ENCODE results near the gene FBH1.

FBH1 gene

DNA sequence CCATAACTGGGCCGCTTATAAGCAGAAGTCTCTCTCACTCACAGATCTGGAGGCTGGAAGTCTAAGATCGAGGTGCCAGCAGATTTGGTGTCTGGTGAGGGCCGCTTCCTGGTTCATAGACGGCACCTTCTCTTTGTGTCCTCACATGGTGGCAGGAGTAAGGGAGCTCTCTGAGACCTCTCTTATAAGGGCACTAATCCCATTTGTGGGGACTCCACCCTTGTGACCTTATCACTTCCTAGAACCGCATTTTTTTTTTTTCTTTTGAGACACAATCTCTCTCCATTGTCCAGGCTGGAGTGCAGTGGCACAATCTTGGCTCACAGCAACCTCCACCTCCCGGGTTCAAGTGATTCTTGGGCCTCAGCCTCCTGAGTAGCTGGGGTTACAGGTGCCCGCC, 8.1 kb downstream of the FBH1 start:
- no peak overlapping the region for H3K4me3 ChIP-seq (ENCODE audit: low read depth in 1 of 2, low read length in 2 of 2)
- no peak overlapping the region for H3K27ac ChIP-seq (ENCODE audit: low read length)
- H3K4me1 ChIP-seq (ENCODE audit: insufficient read depth, low read length): no peaks in the 10 kb centered on the region
- TF ChIP-seq CTCF (IDR thresholded peaks at IDR 0.05; ENCODE audit: borderline replicate concordance, extremely low read depth, low read length, poor library complexity, severe bottlenecking) (no peak), EZH2 (IDR thresholded peaks at IDR 0.05; ENCODE audit: borderline replicate concordance, low read depth, low read length, severe bottlenecking) (no peak)
- no peak for DNase-seq
- peaks cover 6% of the 10 kb centered on the region for H3K9me3 ChIP-seq (ENCODE audit: insufficient read depth, low read length, severe bottlenecking)
- H3K9ac ChIP-seq (ENCODE audit: low read depth, low read length): no peak overlapping the region
- H3K36me3 ChIP-seq (ENCODE audit: insufficient read depth, low read length): peaks cover 36% of the 10 kb centered on the region
- ATAC-seq (ENCODE audit: insufficient read depth, low read depth): no peak
- no peaks in the 10 kb centered on the region for H3K27me3 ChIP-seq (ENCODE audit: insufficient read depth, low read length, poor library complexity)
- peaks cover 70% of the 10 kb centered on the region for H3K79me2 ChIP-seq (ENCODE audit: insufficient read depth, low read length)
- H3K4me2 ChIP-seq (ENCODE audit: insufficient read depth, low read length): no peak overlapping the region
- H2AFZ ChIP-seq (ENCODE audit: low read depth, low read length): no peak overlapping the region
- H4K20me1 ChIP-seq (ENCODE audit: insufficient read depth, low read length): peaks cover 6% of the 10 kb centered on the region; the same call in 1 of the 2 replicates

DNA sequence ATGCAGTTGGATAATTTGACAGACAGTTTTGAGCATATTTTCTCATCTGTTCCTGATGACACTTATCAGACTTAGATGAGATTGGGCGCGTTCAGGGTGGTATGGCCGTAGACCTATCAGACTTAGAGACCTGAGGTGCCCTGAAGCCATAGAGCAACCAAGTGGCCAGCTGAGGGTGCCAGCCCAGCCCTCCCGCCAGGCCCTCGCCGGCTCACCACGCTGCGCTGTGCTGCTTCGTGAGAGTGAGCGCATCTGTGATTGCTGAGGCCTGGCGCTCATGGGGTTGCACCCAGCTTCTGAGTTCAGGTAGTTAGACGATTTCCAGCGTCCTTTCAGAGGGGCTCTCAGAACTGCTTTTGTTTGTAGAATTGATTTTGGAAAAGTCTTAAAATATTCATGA, 10.2 kb downstream of the FBH1 start:
- no peak for TF ChIP-seq EZH2 (IDR thresholded peaks at IDR 0.05; ENCODE audit: borderline replicate concordance, low read depth, low read length, severe bottlenecking)
- no peak for TF ChIP-seq CTCF (IDR thresholded peaks at IDR 0.05; ENCODE audit: borderline replicate concordance, extremely low read depth, low read length, poor library complexity, severe bottlenecking)
- Histone ChIP-seq H3K79me2 (ENCODE audit: insufficient read depth, low read length) (peaks cover 62% of the 10 kb centered on the region), H3K36me3 (ENCODE audit: insufficient read depth, low read length) (peaks cover 17% of the 10 kb centered on the region; the same call in 1 of the 2 replicates), H3K4me3 (ENCODE audit: low read depth in 1 of 2, low read length in 2 of 2) (no peak overlapping the region), H4K20me1 (ENCODE audit: insufficient read depth, low read length) (peaks cover 3% of the 10 kb centered on the region; the same call in 1 of the 2 replicates), H3K4me2 (ENCODE audit: insufficient read depth, low read length) (no peak overlapping the region), H2AFZ (ENCODE audit: low read depth, low read length) (no peak overlapping the region), H3K9ac (ENCODE audit: low read depth, low read length) (no peak overlapping the region), H3K9me3 (ENCODE audit: insufficient read depth, low read length, severe bottlenecking) (peaks cover 6% of the 10 kb centered on the region), H3K4me1 (ENCODE audit: insufficient read depth, low read length) (no peaks in the 10 kb centered on the region), H3K27ac (ENCODE audit: low read length) (no peak overlapping the region), H3K27me3 (ENCODE audit: insufficient read depth, low read length, poor library complexity) (no peaks in the 10 kb centered on the region)
- DNase-seq (no peak), ATAC-seq (ENCODE audit: insufficient read depth, low read depth) (no peak)

DNA sequence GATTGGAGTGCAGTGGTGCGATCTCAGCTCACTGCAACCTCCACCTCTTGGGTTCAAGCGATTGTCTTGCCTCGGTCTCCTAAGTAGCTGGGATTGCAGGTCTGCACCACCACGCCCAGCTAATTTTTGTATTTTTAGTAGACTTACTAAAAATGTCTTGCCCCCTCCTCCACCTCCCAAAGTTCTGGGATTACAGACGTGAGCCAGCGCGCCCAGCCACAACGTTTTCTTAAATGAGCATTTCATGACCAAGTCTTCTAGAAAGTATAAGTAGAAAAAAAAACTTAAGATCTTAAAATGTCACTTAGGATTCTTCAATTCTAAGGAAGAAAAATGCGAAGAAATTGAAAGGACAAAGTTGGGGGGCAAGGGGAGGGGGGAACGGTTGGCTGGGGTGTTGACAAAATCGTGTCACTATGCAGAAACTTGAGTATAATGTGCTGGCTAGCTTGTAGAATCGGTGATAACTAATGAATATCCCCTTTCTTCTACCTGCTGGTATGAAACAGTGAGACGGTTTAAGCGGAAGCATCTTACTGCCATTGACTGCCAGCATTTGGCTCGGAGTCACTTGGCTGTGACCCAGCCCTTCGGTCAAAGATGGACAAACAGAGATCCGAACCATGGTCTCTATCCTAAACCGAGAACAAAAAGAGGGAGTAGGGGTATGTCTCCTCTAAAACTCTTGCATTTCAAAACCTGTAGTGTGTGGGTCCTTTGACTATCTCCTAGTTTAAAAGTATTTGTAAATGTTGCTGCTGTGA, 12.7 kb downstream of the FBH1 start:
- Histone ChIP-seq H3K79me2 (ENCODE audit: insufficient read depth, low read length) (peaks cover 50% of the 10 kb centered on the region), H3K36me3 (ENCODE audit: insufficient read depth, low read length) (peaks cover 18% of the 10 kb centered on the region)

More for the DNA sequence above, 12.7 kb downstream of the FBH1 start:
- no peak overlapping the region for H3K27ac ChIP-seq (ENCODE audit: low read length)
- peaks cover 3% of the 10 kb centered on the region for H3K9me3 ChIP-seq (ENCODE audit: insufficient read depth, low read length, severe bottlenecking)
- H3K4me2 ChIP-seq (ENCODE audit: insufficient read depth, low read length): no peak overlapping the region
- DNase-seq (no peak), ATAC-seq (ENCODE audit: insufficient read depth, low read depth) (no peak)
- no peak overlapping the region for H3K9ac ChIP-seq (ENCODE audit: low read depth, low read length)
- TF ChIP-seq CTCF (IDR thresholded peaks at IDR 0.05; ENCODE audit: borderline replicate concordance, extremely low read depth, low read length, poor library complexity, severe bottlenecking): no peak
- no peak for TF ChIP-seq EZH2 (IDR thresholded peaks at IDR 0.05; ENCODE audit: borderline replicate concordance, low read depth, low read length, severe bottlenecking)
- no peak overlapping the region for H3K4me3 ChIP-seq (ENCODE audit: low read depth in 1 of 2, low read length in 2 of 2)
- H3K4me1 ChIP-seq (ENCODE audit: insufficient read depth, low read length): no peaks in the 10 kb centered on the region
- H2AFZ ChIP-seq (ENCODE audit: low read depth, low read length): no peak overlapping the region
- peaks cover 8% of the 10 kb centered on the region; the same call in 1 of the 2 replicates for H4K20me1 ChIP-seq (ENCODE audit: insufficient read depth, low read length)
- no peaks in the 10 kb centered on the region for H3K27me3 ChIP-seq (ENCODE audit: insufficient read depth, low read length, poor library complexity)

Measured in DND-41 (cell line).